Germinal center (tissue), 1 donor: ENCODE results near the gene CSNK1G2.
A peak's percentile ranks its signal among the peaks of the same experiment; 100 is the strongest.
"Not testable (repeated sequence)": the region's sequence is repeated elsewhere in the genome, so short reads cannot be mapped to it uniquely, and the experiment has no call there.

Experiments used
- DNase-seq: peaks from one replicate; pipeline ENCODE4 v3.0.0; 2012; ENCODE audit warnings: mixed read lengths, low spot score

The CSNK1G2 gene

DNA sequence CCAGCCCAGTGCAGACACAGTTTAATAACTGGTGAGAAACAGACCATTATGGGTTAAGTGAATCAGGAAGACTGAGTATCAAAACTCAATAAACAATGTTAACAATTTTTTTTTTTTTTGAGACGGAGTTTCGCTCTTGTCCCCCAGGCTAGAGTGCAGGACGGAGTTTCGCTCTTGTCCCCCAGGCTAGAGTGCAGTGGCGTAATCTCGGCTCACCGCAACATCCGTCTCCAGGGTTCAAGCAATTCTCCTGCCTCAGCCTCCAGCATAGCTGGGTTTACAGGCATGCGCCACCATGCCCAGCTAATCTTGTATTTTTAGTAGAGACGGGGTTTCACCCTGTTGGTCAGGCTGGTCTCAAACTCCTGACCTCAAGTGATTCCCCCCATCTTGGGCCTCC, 47.5 kb downstream of the CSNK1G2 start:
- DNase-seq: not testable (repeated sequence)

DNA sequence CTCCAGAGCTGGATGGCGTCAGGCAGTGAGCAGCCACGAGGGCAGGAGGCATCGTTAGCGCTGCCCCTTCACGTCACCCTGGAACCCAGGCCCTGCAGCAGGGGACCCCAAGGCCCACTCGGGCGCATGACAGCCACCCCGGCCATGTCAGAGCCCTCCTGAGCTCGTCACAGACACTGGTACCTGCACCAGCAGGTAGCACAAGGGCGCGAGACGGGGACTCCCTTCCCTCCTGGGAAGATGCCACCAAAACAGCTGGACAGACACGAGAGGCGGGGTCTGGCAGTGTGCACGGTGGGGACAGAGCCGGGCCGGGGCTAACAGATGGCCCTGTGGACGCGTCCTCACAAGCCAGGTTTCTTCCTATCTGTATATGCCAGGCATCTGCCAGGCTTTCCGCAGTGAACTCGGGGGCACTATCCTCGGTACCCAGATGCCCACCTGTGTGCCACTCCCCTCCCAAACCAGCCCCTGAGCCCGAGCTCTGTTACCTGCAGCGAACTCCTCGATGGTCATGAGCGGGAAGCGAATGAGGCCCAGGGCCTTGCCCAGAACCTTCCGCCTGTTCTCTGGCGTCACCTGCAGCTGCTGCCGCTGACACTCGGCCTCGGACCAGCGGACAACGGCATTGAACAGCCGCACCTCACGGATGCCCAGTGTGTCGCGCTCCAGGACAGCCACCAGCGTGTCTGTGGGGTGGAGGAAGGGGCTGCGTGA, 48.7 kb downstream of the CSNK1G2 start:
- DNase-seq: no peak

DNA sequence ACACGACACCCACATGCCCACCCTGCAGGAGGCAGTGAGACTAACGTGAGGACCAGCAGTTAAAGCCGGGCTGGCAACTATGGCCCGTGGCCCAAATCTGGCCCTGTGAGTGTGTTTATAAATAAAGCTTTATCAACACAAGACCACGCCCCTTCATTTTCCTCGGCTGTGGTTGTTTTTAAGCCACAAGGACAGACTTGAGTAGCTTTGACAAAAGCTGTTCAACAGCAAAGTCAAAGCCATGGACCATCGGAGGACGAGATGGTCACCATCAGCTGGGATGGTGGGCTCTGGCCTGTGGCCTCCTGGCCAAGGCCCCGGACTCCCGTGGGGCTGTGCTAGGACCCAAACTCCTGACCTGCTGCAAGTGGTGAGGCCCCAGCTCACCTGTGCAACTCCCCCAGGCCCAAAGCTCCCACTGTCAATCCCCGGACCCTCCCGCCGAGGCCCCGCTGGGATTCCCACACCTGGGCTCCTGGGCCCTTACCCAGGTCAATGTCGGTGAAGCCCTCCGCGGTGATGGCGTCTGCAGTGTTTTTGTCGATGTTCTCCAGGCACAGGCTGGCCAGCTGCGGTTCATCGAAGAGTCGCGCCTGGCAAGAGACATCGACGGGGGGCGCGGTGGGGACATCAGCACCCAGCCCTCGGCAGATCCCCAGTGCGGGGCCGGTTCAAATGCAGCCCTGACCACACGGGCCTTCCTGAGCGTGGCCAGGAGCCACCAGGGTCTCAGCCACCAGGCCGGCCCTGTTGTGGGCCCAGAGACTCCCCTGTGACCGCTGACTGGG, 49.5 kb downstream of the CSNK1G2 start:
- DNase-seq: no peak

DNA sequence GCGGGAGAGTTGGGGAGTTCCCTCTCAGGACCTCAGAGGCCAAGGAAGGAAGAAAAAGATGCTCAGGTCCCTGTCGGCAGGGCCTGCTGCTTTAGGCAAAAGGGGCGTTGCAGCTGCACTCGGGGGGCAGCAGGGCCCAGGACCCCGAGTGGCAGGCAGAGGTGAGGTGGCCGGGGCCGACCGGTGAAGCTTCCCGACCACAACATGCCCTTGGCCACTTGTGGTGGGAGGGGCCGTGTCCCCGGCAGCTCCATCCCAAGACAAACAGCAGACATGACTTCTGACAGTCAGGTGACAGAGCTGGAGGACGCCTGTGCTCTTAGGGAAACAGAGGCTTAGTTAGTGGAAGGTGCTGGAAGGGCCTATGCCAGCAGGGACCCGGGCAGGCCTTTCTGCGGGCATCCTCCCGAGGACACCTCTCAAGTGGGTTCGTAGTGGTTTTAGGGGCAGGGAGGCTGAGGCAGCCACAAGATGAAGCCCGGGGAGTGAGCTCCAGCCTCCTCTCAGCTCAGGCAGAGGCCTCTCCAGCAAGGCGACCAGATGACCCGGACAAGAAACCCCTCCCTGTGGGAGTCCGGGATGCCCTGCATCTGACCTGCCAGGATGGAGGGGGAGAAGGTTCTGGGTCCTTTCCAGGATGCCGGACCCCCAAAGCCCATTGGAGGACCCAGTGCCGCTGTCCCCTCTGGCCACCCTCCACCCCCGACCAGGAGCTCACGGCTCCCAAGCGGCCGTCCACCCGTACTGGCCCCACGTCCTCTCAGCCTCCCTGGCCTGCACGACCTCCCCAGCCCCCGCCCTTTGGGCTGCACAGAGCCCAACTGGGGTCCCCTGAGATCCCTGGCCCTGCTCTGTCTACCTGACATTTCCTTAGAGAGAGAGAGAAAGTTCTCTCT, 50.3 kb downstream of the CSNK1G2 start:
- no peak for DNase-seq

DNA sequence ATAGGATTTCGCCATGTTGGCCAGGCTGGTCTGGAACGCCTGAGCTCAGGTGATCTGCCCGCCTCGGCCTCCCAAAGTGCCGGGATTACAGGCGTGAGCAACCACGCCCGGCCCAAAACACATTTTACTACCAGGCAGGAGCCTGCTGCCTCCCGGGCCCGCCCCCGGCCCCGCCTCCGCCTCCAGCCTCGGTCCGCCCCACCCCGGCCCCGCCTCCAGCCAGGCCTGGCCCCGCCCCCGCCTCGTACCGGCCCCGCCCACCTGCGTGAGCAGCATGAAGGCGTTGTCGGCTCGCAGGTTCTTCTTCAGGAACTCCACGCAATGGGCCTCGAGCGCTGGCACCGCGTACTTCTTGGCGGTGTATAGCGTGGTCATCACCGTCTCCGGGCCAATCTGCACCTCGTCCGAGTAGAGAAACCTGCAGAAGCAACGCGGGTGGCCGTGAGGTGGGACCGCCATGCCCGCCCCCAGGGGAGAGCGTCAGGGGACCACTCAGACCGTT, 51.8 kb downstream of the CSNK1G2 start:
- no peak for DNase-seq

DNA sequence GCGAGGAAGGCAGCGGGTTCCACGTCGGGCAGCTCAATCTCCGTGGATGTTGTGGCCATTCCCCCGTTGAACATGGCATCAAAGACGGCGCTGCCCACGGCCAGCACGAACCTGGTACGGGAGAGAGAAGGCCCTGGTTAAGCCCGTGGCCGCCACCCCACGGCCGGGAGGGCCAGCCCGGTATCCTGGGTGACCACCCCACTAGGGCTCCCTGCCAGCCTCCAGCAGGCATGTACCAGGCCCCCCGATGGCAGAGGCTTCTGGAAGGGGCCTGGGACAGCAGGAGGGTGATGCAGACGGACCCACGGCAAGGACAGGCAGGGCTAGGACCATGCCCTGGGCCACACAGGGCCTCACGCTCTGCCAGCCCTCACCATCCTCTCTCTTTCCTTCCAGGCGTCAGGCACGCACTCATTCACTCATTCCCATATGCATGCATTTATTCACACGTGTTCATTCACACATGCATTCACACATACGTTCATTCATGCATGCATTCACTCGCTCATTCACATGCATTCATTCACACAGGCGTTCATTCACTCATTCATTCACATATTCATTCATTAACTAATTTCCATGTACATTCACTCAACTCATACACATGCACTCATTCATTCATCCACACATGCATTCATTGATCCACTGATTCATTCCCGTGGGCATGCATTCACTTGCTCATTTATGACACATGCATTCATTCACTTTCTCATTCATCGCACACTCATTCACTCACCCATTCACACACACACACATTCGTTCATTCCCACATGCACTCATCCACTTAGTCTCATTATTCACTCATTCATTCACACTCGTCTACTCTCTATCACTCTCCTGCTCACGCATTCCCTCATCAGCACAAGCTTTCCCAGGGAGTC, 56.6 kb downstream of the CSNK1G2 start:
- no peak for DNase-seq

DNA sequence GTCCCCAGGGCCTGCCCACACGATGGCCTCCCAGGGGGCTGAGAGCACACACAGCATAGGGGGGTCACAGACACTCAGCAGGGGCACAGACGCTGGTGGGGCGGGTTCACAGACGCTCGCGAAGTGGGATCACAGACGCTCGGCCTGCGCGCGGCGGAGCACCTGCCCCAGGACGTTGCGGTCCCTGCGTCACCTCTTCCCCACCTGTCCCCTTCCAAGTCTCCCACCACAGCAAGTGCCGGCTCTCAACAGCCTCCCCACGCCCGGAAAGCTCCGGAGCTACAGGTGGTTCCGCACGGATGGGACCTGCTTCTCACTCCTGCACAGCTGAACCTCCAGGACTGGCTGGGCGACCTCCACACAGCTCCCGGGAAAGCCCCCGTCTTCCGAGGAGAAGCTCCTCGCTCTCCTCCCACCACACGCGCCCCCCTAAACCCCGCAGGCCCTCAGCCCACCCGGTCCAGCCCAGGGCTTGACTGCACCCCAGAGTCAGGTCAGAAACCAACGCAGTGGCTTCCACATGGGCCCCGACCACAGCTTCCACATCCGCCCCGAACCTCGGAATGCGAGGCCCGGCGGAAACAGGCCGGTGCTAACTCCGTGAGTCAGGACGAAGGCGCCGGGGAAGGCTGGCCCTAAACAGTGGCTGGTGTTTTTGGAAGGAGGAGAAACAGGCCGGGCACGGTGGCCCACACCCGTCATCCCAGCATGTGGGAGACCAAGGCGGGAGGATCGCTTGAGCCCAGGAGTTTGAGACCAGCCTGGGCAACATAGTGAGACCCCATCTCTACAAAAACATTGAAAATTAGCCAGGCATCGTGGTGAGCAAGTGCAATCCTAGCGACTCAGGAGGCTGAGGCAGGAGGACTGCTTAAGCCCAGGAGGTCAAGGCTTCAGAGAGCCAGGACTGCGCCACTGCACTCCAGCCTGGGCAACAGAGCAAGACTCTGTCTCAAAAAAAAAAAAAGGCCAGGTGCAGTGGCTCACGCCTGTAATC, 58.0 kb downstream of the CSNK1G2 start:
- DNase-seq: no peak

DNA sequence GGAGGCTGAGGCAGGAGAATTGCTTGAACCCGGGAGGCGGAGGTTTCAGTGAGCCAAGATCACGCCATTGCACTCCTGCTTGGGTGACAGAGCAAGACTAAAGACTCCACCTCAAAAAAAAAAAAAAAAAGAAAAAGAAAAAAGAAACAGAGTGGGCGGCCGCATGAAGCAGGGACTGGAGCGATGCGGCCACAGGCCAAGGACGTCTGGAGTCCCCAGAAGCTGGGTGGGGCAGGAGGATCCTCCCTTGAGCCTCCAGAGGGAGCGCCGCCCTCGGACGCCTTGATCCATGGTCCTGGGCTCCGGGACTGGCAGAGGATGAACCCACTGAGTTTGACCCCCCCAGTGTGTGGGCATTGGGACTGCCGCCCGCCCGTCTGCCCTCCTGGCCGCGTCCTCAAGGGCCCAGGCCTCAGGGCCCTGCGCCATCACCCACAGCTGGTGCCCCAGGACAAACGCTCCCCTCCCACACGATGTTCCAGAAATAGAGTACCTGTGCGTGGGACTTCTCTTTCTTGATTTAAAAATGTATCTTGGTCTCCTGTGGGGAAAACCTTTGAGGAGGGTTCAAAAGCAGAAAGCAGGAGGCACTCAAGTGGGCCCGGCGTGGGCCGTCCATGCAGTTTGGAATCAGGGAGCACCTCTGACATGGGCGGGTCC, 59.0 kb downstream of the CSNK1G2 start:
- DNase-seq: no peak

DNA sequence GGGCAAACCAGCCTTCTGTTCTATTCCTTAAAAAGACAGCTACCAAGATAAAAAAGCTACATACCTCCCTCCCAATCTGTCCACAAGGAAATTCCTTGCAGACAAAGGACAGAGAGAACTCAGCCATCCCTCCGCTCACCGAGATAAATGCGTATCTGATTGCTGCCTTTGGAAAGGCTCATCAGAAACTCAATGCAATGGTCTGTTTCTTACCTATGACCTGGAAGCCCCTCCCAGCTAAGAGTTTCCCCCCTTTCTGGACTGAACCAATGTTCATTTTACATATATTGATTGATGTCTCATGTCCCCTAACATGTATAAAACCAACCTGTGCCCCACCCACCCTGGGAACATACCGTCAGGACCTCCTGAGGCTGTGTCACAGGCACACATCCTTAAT, 62.9 kb downstream of the CSNK1G2 start:
- no peak for DNase-seq

DNA sequence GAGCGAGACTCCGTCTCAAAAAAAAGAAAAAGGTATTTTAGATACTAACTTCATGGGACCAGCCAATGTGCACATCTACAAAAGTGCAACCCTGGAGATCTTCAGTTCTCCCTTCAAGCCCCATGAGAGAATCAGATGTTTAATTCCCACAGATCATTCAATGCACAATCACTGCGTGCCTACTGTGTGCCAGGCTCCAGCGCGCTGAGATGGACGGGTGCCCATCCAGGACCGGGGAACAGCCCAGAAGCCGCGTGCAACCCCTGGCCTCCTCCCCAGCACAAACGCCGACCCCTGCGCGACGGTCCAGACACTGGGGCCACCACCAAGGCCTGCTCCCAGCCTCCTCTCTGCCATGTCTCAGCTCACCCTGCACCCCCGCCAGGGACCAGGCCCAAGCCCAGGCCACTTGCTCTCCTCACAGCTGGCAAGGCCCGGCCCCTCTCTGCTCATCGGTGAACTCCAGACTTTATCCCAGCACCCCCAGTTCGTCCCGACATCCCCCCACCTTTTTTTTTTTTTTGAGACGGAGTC, 69.2 kb downstream of the CSNK1G2 start:
- no peak for DNase-seq

DNA sequence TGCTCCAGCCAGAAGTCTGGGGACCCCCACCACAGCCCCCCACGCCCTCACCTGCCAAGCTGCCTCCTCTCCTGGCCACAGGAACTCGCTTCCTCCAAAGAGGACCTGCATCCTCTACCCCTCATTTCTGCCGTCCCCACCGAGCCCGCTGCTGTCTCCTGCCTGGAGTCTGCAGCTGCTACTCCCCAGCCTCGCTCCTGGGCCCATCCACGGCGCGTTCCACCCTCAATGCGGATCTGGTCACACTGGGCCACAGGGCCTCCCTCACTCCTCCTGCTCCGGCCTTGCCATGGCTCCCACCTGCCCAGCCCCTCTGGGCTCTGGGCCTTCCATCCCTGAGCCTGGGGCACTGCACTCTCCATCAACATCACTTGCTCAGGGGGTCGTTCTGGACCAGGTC, 70.2 kb downstream of the CSNK1G2 start:
- DNase-seq: no peak

DNA sequence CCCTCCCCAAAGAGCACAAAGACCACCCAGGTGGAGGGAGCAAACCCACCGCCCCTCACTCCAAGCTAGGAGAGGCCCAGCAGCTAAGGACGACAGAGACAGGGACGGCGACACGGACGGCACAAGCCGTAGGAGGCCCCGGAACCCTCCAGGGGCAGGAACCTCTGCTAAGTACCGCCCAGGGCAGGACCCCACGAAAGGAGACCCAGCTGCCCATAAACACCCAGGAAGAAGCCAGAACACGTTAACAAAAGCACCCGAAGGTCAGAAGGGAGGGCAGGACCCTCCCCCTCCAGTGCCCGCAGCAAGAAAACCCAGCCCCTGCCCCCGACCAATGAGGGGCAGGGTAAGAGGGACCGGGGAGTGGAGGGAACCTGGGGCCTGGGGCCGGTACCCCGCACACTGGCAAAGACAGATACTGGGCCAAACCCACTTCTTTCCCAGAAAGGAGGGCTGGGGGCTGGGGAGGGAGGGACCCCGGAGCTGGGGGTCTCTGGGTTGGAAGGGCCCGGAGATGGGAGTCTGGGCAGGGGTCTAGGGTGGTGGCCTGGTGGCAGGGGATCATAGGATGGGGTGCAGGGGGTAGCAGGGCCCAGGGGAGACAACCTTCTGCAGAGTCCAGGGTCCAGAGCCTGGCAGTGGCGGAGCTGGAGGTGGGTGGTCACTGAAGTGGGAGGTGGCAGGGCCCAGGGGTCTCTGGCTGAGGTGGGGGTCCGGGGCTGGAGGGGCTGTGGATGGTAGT, 72.1 kb downstream of the CSNK1G2 start:
- no peak for DNase-seq

DNA sequence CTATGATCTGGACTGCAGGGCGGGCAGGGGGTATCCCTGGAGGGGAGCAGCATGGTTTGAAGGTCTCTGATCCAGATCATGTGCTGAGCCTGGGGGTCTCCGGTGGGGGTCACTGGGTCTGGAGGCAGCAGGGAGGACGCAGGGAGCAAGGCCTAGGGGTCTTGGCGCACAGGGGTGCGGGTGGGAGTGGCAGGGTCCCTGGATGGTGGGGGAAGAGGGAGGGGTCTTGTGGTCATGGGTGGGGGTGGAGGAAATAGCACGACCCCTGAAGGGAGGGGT, 72.7 kb downstream of the CSNK1G2 start:
- DNase-seq: no peak

DNA sequence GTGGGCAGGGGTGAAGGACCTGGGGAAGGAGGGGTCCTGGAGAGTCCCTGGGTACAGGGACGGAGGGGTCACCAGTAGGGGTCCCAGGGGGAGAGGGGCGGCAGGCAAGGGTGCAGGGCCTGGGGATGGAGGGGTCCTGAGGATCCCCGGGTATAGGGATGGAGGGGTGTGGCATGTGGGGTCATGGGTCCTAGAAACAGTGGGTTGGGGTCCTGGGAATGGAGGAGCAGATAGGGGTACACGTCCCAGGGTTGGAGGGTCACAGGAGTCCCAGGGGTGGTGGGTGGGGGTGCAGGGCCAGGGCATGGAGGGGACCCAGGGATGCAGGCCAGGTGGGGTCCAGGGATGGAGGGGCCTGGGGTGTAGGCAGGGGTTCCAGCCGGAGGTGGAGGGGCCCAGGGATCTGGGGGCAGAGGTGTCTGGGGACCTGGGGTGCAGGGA, 73.2 kb downstream of the CSNK1G2 start:
- DNase-seq: peak; percentile 31

DNA sequence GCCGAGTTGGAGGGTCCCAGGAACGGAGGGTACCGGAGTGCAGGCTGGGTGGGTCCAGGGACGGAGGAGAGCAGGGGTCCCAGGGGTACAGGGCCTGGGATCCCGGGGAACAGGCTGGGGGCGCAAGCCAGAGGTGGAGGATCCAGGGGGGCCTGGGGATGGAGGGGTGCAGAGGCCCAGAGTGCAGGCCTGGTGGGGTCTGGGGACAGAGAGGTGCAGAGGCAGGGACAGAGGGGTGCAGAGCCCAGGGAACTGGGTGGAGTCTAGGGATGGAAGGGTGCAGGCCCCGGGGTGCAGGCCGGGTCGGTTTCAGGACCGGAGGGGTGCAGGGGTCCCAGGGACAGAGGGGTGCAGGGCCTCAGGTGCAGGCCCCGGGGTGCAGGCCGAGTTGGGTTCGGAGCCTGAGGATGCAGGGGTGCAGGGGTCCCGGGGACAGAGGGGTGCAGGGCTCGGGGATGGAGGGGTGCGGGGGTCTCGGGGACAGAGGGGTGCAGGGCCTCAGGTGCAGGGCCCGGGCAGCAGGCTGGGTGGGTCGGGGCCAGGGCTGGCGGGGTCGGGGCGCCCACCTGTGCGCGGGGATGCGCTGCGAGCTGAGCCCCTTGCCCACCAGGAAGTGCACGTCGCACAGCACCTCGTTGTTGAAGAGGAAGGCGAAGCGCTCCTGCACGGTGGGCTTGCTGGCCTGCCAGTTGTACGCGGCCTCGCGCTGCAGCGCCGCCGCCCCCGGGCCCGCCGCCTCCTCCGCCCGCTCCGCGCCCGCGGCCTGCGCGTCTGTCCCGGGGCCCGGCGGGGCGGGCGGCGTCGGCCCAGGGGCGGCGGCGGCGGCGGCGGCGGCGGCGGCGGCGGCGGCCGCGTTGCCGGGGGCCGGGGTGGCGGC, 74.0 kb downstream of the CSNK1G2 start:
- DNase-seq: peak; percentile 76

DNA sequence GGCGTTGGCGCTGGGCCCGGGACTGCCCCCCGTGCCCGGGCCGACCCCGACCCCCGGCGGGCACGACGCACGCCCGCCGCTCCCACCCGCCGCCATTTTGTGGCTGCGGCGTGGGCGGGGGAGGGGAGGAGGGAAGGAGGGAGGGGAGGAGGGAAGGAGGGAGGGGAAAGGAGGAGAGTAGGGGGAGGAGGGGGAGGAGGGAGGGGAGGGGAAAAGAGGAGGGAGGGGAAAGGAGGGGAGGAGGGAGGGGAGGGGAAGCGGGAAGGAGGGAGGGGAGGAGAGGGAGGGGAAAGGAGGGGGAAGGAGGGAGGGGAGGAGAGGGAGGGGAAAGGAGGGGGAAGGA, 74.6 kb downstream of the CSNK1G2 start, which contains the start of gene BTBD2:
TSS of gene BTBD2 (minus strand) at position 107 of the 343 bp plus-strand sequence. CDS start at position 96, 11 bp downstream.
- no peak for DNase-seq

DNA sequence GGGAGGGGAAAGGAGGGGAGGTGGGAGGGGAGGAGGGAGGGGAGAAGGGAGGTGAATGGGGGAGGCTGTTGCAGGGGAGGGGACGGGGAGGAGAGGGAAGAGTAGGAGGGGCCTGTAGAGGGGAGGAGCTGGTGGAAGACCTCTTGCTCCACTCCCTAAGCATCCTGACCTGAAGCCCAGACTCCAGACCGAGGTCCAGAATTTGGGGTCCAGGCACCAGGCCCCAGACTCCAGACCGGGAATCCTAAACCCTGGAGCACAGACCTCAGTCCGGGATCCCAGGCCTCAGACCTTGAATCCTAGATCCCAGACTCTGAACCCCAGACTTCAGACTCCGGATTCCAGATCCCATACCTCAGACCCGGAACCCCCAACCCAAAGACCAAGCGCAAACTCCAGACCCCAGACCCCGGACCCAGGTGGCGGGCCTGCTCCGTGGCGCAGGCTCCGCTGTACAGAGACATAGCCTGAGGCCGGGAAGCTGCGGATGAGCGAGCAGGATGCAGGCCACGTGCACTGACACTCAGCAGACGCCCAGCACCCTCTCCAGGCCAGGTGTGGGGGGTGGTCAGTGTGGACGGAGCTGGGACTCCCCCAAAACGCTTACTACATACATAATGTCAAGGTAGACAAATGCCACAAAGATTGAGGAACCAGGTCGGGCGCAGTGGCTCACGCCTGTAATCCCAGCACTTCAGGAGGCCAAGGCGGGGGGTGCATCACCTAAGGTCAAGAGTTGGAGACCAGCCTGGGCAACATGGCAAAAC, 75.3 kb downstream of the CSNK1G2 start:
- peak; percentile 67 for DNase-seq
